Measurements from ENCODE around the gene KRTAP5-6. TPM values are rescaled to one million over a fixed set of nuclear protein-coding genes. Genes with fewer than 3 reads are reported as not detected.

The KRTAP5-6 gene
- total RNA-seq, 1 donor from 2014 or later, result not detected

- no peak for DNase-seq (ENCODE audit: extremely low spot score, unreplicated experiment)
- H3K4me1 Mint-ChIP-seq (ENCODE audit: unreplicated experiment), result peaks cover 6% of the 10 kb centered on the region
- no peaks in the 10 kb centered on the region for H3K9me3 Mint-ChIP-seq (ENCODE audit: unreplicated experiment)
- no peaks in the 10 kb centered on the region for H3K36me3 Mint-ChIP-seq (ENCODE audit: unreplicated experiment)
- TF ChIP-seq CTCF (IDR thresholded peaks at IDR 0.05), result peak; percentile 6
- H3K27me3 Mint-ChIP-seq (ENCODE audit: unreplicated experiment), result peaks cover 72% of the 10 kb centered on the region
- H3K4me3 Mint-ChIP-seq (ENCODE audit: unreplicated experiment), result no peak overlapping the region
- H3K27ac Mint-ChIP-seq (ENCODE audit: unreplicated experiment), result no peak overlapping the region
Measured at GRCh38 chr11:1706634-1707400, 9.8 kb downstream of the KRTAP5-6 start.

- Mint-ChIP-seq H3K4me1 (ENCODE audit: unreplicated experiment) (peaks cover 6% of the 10 kb centered on the region), H3K36me3 (ENCODE audit: unreplicated experiment) (no peaks in the 10 kb centered on the region), H3K27ac (ENCODE audit: unreplicated experiment) (no peak overlapping the region), H3K9me3 (ENCODE audit: unreplicated experiment) (no peaks in the 10 kb centered on the region), H3K27me3 (ENCODE audit: unreplicated experiment) (peaks cover 71% of the 10 kb centered on the region), H3K4me3 (ENCODE audit: unreplicated experiment) (no peak overlapping the region)
- TF ChIP-seq CTCF (IDR thresholded peaks at IDR 0.05), result no peak
- no peak for DNase-seq (ENCODE audit: extremely low spot score, unreplicated experiment)
Measured at GRCh38 chr11:1707751-1708150, 10.8 kb downstream of the KRTAP5-6 start.

GRCh38 chr11:1708716-1709115 is 11.7 kb downstream of the KRTAP5-6 start:
- Mint-ChIP-seq H3K4me3 (ENCODE audit: unreplicated experiment) (no peak overlapping the region), H3K4me1 (ENCODE audit: unreplicated experiment) (peaks cover 6% of the 10 kb centered on the region), H3K27ac (ENCODE audit: unreplicated experiment) (no peak overlapping the region), H3K36me3 (ENCODE audit: unreplicated experiment) (no peaks in the 10 kb centered on the region), H3K27me3 (ENCODE audit: unreplicated experiment) (peaks cover 68% of the 10 kb centered on the region), H3K9me3 (ENCODE audit: unreplicated experiment) (no peaks in the 10 kb centered on the region)
- no peak for TF ChIP-seq CTCF (IDR thresholded peaks at IDR 0.05)
- DNase-seq (ENCODE audit: extremely low spot score, unreplicated experiment), result no peak

GRCh38 chr11:1714908-1715885 is 18.2 kb downstream of the KRTAP5-6 start:
- no peak for TF ChIP-seq CTCF (IDR thresholded peaks at IDR 0.05)
- no peaks in the 10 kb centered on the region for H3K36me3 Mint-ChIP-seq (ENCODE audit: unreplicated experiment)
- no peak overlapping the region for H3K27ac Mint-ChIP-seq (ENCODE audit: unreplicated experiment)
- no peaks in the 10 kb centered on the region for H3K9me3 Mint-ChIP-seq (ENCODE audit: unreplicated experiment)
- DNase-seq (ENCODE audit: extremely low spot score, unreplicated experiment), result no peak
- peaks cover 51% of the 10 kb centered on the region for H3K27me3 Mint-ChIP-seq (ENCODE audit: unreplicated experiment)
- H3K4me3 Mint-ChIP-seq (ENCODE audit: unreplicated experiment), result no peak overlapping the region
- no peaks in the 10 kb centered on the region for H3K4me1 Mint-ChIP-seq (ENCODE audit: unreplicated experiment)

- Mint-ChIP-seq H3K4me1 (ENCODE audit: unreplicated experiment) (no peaks in the 10 kb centered on the region), H3K36me3 (ENCODE audit: unreplicated experiment) (no peaks in the 10 kb centered on the region), H3K9me3 (ENCODE audit: unreplicated experiment) (no peaks in the 10 kb centered on the region), H3K4me3 (ENCODE audit: unreplicated experiment) (no peak overlapping the region), H3K27ac (ENCODE audit: unreplicated experiment) (no peak overlapping the region), H3K27me3 (ENCODE audit: unreplicated experiment) (peaks cover 51% of the 10 kb centered on the region)
- no peak for DNase-seq (ENCODE audit: extremely low spot score, unreplicated experiment)
- TF ChIP-seq CTCF (IDR thresholded peaks at IDR 0.05), result no peak
Measured at GRCh38 chr11:1717745-1718144, 20.8 kb downstream of the KRTAP5-6 start.

Data from osteocyte (in vitro differentiated cells).